Gastroesophageal sphincter (tissue), 4 donors: Measurements from ENCODE around the gene C17orf67. TPM values are rescaled to one million over a fixed set of nuclear protein-coding genes. Genes with fewer than 3 reads are reported as not detected.

ENCODE experiments used
- ATAC-seq: fragments of 150-250 bp; one replicate; pipeline ENCODE4 v1.9.1; 2016; ENCODE audit warnings: mild to moderate bottlenecking, moderate library complexity
- H3K27ac ChIP-seq, 4 donors: fragments of 200-600 bp; sonication (generic) in 3 of 4; 1 replicate in 3 of 4; 2 replicates in 1 of 4; pipeline ENCODE4 v1.5.1; 2016 to 2019
- H3K27me3 ChIP-seq: fragments of 200-600 bp; sonication (generic); one replicate; pipeline ENCODE4 v1.5.1; 2019
- H3K36me3 ChIP-seq, 2 donors: fragments of 200-600 bp; sonication (generic); one replicate each; pipeline ENCODE4 v1.5.1; 2019; ENCODE audit warnings: control low read depth in 1 of 2
- H3K4me1 ChIP-seq, 3 donors: fragments of 200-600 bp; sonication (generic); 1 replicate in 2 of 3; 2 replicates in 1 of 3; pipeline ENCODE4 v1.5.1; 2016 to 2019; ENCODE audit warnings: control low read depth in 2 of 3
- H3K4me3 ChIP-seq, 2 donors: fragments of 200-600 bp; sonication (generic); one replicate each; pipeline ENCODE4 v1.5.1; 2019; ENCODE audit warnings: mild to moderate bottlenecking in 1 of 2, moderate library complexity in 1 of 2
- H3K9me3 ChIP-seq, 3 donors: fragments of 200-600 bp; sonication (generic); one replicate each; pipeline ENCODE4 v1.5.1; 2017 to 2019; ENCODE audit warnings: control low read depth in 2 of 3
- CTCF ChIP-seq, 4 experiments: fragments of 200-600 bp in 2 of 4; fragments of 450-650 bp in 2 of 4; sonication (generic) in 1 of 4; IDR thresholded peaks; one replicate each; pipeline ENCODE4 v1.5.1; 2017 to 2019; ENCODE audit warnings: antibody characterized with exemption in 4 of 4, mild to moderate bottlenecking in 2 of 4, moderate library complexity in 2 of 4
- EP300 ChIP-seq: sonication (generic); formaldehyde crosslinking; IDR thresholded peaks from one replicate; pipeline ENCODE4 v1.6.1; 2017; ENCODE audit warnings: antibody characterized with exemption, mild to moderate bottlenecking
- POLR2A ChIP-seq, 2 donors: fragments of 450-650 bp; IDR thresholded peaks; one replicate each; pipeline ENCODE4 v1.6.1; 2017; ENCODE audit warnings: antibody characterized with exemption in 2 of 2, mild to moderate bottlenecking in 2 of 2, moderate library complexity in 1 of 2
- POLR2AphosphoS5 ChIP-seq: sonication (generic); formaldehyde crosslinking; IDR thresholded peaks from one replicate; pipeline ENCODE4 v1.6.1; 2017; ENCODE audit warnings: antibody characterized with exemption
- WGBS, 2 donors: methylation state at CpG; one replicate each; pipeline ENCODE4 v1.1.5; 2018; ENCODE audit warnings: low coverage in 1 of 2; 5-methylcytosine and 5-hydroxymethylcytosine counted together
- total RNA-seq, 4 donors: library from RNA; depleted of rRNA; stranded (reverse); fragments of >200 nt; gene quantifications; one replicate each; pipeline ENCODE4 v1.1.0, GENCODE V29; 2016

Gene C17orf67
- total RNA-seq, 4 donors from 2014 or later, result 1.1 to 3.5 (median 2.3) TPM

GRCh38 chr17:56773124-56773523 lies 60.6 kb downstream of the C17orf67 start:
- peaks cover 30% of the 10 kb centered on the region for H3K27me3 ChIP-seq
- no peak overlapping the region for H3K27ac ChIP-seq
- ATAC-seq, result no peak
- no peak overlapping the region for H3K4me3 ChIP-seq
- H3K36me3 ChIP-seq, result no peaks in the 10 kb centered on the region
- no peaks in the 10 kb centered on the region for H3K4me1 ChIP-seq
- 50 to 80% methylated on average over 2 of the region's 3 CpGs for WGBS, 2 donors
- TF ChIP-seq CTCF (IDR thresholded peaks at IDR 0.05), result no peak
- no peak for TF ChIP-seq POLR2AphosphoS5
- TF ChIP-seq EP300, result no peak
- H3K9me3 ChIP-seq, result no peaks in the 10 kb centered on the region

GRCh38 chr17:56772442-56772841 lies 61.3 kb downstream of the C17orf67 start:
- Histone ChIP-seq H3K27me3 (peaks cover 23% of the 10 kb centered on the region), H3K36me3 (no peaks in the 10 kb centered on the region), H3K4me1 (no peaks in the 10 kb centered on the region), H3K4me3 (no peak overlapping the region), H3K9me3 (no peaks in the 10 kb centered on the region), H3K27ac (no peak overlapping the region)
- ATAC-seq, result no peak
- WGBS, 2 donors, result 64 to 71% methylated on average over 7 to 8 of the region's 8 CpGs
- TF ChIP-seq EP300, result no peak
- no peak for TF ChIP-seq POLR2A (IDR thresholded peaks at IDR 0.05)
- no peak for TF ChIP-seq POLR2AphosphoS5
- TF ChIP-seq CTCF (IDR thresholded peaks at IDR 0.05), result no peak

GRCh38 chr17:56771975-56772374 lies 61.7 kb downstream of the C17orf67 start:
- no peak for ATAC-seq
- no peaks in the 10 kb centered on the region for H3K36me3 ChIP-seq
- 93 to 100% methylated on average over 2 of the region's 4 CpGs for WGBS, 2 donors
- no peaks in the 10 kb centered on the region for H3K9me3 ChIP-seq
- H3K4me3 ChIP-seq, result no peak overlapping the region
- no peaks in the 10 kb centered on the region for H3K4me1 ChIP-seq
- peaks cover 19% of the 10 kb centered on the region for H3K27me3 ChIP-seq
- H3K27ac ChIP-seq, result no peak overlapping the region
- TF ChIP-seq EP300 (no peak), CTCF (IDR thresholded peaks at IDR 0.05) (no peak), POLR2AphosphoS5 (no peak), POLR2A (IDR thresholded peaks at IDR 0.05) (no peak)

GRCh38 chr17:56771563-56771962 lies 62.2 kb downstream of the C17orf67 start:
- no peaks in the 10 kb centered on the region for H3K4me1 ChIP-seq
- peaks cover 14% of the 10 kb centered on the region for H3K27me3 ChIP-seq
- no peaks in the 10 kb centered on the region for H3K36me3 ChIP-seq
- ATAC-seq, result no peak
- H3K9me3 ChIP-seq, result no peaks in the 10 kb centered on the region
- no peak overlapping the region for H3K27ac ChIP-seq
- TF ChIP-seq EP300 (no peak), POLR2A (IDR thresholded peaks at IDR 0.05) (no peak), POLR2AphosphoS5 (no peak), CTCF (IDR thresholded peaks at IDR 0.05) (no peak)
- WGBS, 2 donors, result 71 to 91% methylated on average over 2 of the region's 2 CpGs
- H3K4me3 ChIP-seq, result no peak overlapping the region

GRCh38 chr17:56770427-56770826 lies 63.3 kb downstream of the C17orf67 start:
- Histone ChIP-seq H3K36me3 (no peaks in the 10 kb centered on the region), H3K27me3 (peaks cover 9% of the 10 kb centered on the region), H3K4me3 (no peak overlapping the region), H3K4me1 (no peaks in the 10 kb centered on the region), H3K27ac (no peak overlapping the region), H3K9me3 (no peaks in the 10 kb centered on the region)
- no peak for ATAC-seq
- TF ChIP-seq EP300 (no peak), POLR2AphosphoS5 (no peak), CTCF (IDR thresholded peaks at IDR 0.05) (no peak), POLR2A (IDR thresholded peaks at IDR 0.05) (no peak)
